ENCODE results near the gene CLK1.
"Not testable (repeated sequence)": the region's sequence is repeated elsewhere in the genome, so short reads cannot be mapped to it uniquely, and the experiment has no call there.

Gene CLK1

DNA sequence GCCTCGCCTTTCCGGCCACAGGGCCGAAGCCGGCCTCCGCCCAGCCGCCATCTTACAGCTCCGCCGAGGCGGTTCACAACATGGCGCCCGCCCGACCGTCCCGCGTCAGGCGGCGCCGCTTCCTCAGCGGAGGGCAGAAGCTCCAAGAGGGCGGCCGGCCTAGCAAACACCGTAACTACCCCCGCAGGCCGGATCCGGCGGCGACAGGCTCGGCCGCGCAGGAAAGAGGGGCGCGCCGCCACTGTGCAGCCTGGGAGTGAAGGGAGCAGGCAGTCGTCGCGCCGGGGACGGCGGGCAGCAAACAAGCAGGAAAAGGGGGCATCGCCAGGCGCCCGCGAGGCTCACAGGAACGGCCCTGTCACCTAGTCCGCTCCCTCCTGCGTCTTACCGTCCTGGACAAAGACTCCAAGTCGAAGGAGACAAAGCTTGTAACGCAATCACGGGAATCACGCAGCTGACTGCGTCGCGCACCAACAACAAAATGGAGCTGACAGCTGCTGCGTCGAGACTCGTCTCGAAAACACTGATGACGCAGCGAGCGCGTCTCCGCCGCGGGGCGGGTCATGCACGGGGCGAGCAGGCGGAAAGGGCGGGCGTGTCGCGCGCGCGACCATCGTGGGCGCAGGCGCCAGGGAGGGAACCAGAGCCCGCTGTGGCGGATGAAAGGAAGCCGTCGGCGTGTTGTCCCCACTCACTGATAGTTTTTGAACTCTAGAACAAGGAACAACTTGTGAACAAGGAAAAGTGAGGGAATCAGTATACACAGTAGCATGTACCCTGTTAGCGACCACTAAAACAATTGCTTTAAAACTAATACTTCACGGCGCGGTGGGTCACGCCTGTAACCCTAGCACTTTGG, at the start of gene CLK1:
CLK1 (minus strand) TSS at position 483 of the 859 bp plus-strand sequence. CDS start 2,796 bp downstream, outside the sequence.
- peak; percentile 82 for DNase-seq (ENCODE audit: low read depth, low spot score)

GRCh38 chr2:200913654-200914053, 49.2 kb upstream of the CLK1 start:
- DNase-seq (ENCODE audit: low read depth, low spot score), result no peak

DNA sequence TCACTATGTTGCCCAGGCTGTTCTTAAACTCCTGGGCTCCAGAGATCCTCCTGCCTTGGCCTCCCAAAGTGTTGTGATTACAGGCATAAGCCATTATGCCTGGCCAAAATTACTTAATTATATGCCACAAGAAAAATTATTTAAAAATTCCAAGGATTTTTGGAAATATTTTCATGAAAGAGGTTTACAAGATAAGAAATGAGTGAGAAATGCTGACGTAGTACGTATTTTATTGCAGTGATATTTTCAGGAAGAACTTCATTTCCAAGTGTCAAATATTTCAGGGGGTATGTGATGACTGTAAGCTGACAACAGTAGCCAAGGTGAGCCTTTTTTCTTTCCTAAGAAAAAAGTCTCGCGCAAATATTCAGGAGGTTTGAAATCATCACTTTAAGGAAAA, 45.5 kb upstream of the CLK1 start:
- no peak for DNase-seq (ENCODE audit: low read depth, low spot score)

DNA sequence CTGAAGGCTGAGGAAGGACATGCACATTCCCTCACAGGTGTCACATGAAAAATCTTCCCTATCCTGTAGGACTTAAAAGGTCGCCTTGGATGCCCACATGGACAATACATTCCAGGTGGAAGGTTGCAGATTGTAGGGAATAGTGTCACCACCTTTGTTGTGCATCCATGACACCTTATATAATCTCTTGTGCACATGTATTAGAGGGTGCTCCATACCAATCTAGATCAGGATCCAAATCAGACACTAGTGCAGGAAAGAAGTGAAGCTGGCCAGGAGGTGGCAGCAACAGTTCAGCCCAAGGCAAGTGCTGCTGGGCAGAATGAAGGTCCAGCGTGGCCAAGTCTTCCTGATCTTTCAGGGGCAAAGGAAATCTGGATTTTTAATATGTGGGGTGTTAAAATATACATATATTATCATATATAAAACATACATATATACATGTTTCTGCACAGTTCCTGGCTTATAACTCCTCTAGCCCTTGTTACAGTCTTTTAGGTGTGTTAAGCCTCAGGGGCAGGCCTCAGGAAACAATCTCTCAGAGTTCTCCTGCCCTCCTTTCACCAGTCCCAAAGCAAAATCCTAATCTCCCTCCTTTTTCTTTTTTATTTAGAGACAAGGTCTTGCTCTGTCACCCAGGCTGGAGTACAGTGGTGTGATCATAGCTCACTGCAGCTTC, 41.3 kb upstream of the CLK1 start:
- no peak for DNase-seq (ENCODE audit: low read depth, low spot score)

DNA sequence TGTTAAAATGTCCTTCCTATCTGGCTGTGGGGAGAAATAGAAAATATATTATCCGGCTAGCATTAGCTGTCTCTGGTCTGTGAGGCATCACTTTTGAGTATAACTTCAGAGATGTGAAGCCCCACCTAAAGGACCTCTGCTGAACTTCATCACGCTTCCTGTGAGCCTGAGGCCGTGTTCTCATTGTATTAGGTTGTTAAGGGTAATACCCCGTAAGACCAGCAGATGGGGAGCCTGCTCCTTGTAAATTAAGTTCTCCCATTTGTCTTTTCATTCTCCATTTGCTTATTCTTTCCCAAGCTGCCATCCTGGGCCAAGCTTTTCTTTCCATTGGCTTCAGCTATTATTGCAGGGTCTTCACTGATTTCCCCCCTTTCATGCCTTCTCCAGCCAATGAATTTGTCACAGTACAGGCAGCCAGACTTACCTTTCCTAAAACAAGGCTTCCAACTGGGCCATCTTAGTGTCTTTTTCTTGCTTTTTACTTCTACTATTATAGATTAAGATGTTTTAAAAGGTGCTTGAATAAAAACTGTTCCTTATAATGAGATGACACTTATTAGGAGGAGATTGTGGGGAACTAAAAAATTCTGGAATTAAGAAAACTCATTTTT, 37.1 kb upstream of the CLK1 start:
- peak; percentile 64 for DNase-seq (ENCODE audit: low read depth, low spot score)

DNA sequence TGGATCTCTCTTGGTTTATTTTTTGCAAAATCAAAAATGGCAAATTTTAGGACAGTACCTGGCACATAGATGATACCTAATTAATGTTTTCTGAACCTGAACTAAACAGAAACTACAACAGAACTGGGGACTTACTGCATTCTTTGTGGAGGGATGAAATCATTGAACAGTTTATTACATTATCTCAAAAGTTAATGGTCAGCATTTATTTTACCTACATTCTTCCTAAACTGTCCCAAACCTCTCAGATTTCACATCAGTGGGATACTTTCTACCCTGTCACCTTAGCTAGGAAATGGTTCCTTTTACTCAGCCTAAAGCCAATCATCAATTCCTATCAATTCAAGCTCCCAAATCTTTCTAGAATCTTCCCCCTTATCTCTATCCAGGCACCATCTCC, 35.0 kb upstream of the CLK1 start:
- no peak for DNase-seq (ENCODE audit: low read depth, low spot score)

- DNase-seq (ENCODE audit: low read depth, low spot score), result peak; percentile 91
These were observed 24.5 kb upstream of the CLK1 start, which contains the start of the genes NIF3L1 and PPIL3 for GRCh38 chr2:200888704-200889625. Gene NIF3L1, plus strand, starts transcription at chr2:200889371. Its CDS starts 2,573 bp downstream, at chr2:200891944. Gene PPIL3, minus strand, starts transcription at chr2:200889077. Its CDS starts 1,462 bp downstream, at chr2:200887615.

GRCh38 chr2:200881715-200882249, 17.3 kb upstream of the CLK1 start:
- DNase-seq (ENCODE audit: low read depth, low spot score), result not testable (repeated sequence)

- no peak for DNase-seq (ENCODE audit: low read depth, low spot score)
These were observed 13.9 kb upstream of the CLK1 start for GRCh38 chr2:200878289-200878880.

DNA sequence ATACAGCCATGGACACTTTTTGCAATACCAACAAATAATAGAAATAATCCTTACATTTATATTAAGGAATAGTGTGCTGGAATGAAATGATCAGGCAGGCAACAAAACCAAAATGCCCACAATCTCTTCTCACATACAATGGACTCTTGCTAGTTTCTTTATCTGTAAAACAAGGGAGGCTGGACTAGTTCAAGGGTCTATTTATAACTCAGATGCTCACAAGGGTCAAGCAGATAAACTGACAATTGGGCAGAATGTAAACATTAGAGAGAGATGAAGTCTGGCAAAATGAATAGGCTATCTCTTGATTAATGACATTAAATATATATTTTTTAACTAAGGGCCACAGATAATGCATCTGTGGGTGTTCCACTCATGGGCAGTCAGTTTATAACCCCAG, 13.0 kb upstream of the CLK1 start:
- no peak for DNase-seq (ENCODE audit: low read depth, low spot score)

DNA sequence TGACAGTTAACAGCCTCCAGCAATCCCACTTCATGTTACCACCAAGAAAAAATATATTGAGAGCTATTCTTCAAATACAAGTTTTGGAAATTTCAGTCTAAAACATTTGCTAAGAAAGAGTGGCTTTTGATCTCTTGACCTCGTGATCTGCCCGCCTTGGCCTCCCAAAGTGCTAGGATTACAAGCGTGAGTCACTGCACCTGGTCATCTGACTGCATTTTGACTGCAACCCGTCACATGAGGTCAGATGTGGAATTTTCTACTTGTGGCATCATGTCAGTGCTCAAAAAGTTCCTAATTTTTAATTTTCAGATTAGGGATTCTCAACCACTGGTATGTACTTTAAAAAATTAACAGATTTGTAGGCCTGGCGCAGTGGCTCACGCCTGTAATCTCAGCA, 9.1 kb upstream of the CLK1 start:
- no peak for DNase-seq (ENCODE audit: low read depth, low spot score)

DNA sequence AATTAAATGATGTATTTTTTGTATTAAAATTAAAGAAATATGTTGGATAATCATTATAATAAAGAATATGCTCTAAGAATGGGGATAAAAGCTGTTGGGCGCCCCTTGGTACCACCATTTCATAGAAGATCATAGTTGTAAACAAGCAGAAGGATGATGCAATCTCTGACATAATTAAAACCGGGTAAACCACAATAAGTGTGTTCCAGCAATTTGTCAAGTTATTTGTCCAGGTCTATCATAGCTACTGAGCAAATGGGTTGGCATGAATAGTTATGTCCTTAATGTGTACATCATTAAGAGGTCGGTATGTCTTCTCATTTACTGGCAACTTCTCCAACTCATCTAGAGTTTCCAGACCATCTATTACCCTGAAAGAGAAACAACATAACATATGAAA, 6.7 kb upstream of the CLK1 start:
- no peak for DNase-seq (ENCODE audit: low read depth, low spot score)

GRCh38 chr2:200869014-200869413, 4.6 kb upstream of the CLK1 start:
- no peak for DNase-seq (ENCODE audit: low read depth, low spot score)

GRCh38 chr2:200863782-200864175, 679 bp downstream of the CLK1 start:
- DNase-seq (ENCODE audit: low read depth, low spot score), result no peak

GRCh38 chr2:200862532-200863000, 1.9 kb downstream of the CLK1 start:
- no peak for DNase-seq (ENCODE audit: low read depth, low spot score)

- no peak for DNase-seq (ENCODE audit: low read depth, low spot score)
These were observed 2.8 kb downstream of the CLK1 start for GRCh38 chr2:200861617-200862155.

DNA sequence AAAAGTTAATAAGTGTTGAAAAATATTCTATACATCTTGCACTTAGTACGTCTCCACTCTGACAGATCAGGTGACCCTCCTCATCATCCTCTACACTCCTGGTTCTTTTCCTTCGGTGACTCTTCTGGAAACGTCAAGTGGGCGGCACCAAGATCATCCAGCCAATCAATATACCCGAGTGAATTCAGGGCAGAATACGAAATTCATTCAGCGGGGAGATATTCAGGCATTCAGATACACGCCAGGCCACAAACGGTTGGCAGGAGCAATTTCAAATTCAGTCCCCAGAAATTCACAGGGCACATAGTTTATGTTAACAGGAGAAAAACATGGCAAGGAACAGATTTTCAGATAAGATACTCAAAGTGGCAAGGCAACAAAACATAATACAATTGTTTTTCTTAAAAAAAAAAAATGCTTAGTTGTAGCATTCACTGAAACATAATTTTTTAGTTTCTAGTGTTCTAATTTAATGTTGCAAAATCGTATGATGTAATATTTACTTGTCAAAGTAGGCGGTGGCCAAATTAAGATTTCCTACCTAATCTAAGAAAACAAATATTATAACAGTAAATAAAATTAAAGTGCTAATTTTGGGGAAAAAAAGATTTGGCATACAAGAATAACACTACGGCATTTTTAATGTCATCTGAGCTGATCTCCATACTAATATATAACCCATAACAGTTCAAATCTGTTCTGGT, 4.2 kb downstream of the CLK1 start:
- no peak for DNase-seq (ENCODE audit: low read depth, low spot score)

DNA sequence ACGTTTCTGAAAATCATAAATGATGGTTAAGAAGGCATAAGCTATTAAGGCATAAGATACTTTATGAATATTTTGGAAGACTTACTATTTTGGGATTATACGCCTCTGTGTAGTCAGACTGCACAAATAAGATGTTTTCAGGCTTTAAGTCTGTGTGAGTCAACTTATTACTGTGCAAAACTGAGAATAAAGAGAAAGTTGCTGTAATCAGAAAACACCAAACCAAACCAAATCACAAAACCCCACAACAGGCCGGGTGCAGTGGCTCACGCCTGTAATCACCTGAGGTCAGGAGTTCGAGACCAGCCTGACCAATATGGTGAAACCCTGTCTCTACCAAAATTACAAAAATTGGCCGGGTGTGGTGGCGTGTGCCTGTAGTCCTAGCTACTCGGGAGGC, 7.7 kb downstream of the CLK1 start:
- DNase-seq (ENCODE audit: low read depth, low spot score), result no peak

DNA sequence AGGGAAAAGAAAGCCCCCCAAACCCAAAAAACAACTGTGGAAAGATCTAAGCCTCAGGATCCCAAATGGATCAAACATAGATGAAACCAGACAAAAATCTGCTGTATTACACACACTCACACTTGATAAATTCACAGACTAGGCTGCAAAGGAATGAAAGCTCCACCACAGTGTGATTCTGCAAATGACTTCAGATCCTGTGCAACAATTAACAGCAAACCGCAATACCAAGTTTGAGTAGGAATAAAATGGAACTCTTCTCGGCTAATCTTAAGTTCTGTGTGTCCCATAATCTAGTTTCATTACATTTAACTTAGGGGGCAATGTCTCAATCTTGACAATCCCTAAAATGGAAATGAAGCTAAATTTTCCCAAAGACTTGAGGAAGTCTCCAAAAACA, 11.9 kb downstream of the CLK1 start:
- no peak for DNase-seq (ENCODE audit: low read depth, low spot score)

Data from brain pericyte (primary cell).